GM18861 (cell line): ENCODE results near the gene SBF1.

Source experiments
- ATAC-seq: cut with Tn5 transposase; IDR thresholded peaks from one replicate; pipeline ENCODE4 v1.9.1; 2021; ENCODE audit not compliant: unreplicated experiment

Gene SBF1

GRCh38 chr22:50446708-50447575, 27.9 kb downstream of the SBF1 start:
- ATAC-seq, result no peak

- ATAC-seq, result no peak
Measured at GRCh38 chr22:50445880-50446707, 28.7 kb downstream of the SBF1 start.

- no peak for ATAC-seq
Measured at GRCh38 chr22:50445071-50445879, 29.6 kb downstream of the SBF1 start.

GRCh38 chr22:50444663-50445062, 30.2 kb downstream of the SBF1 start:
- ATAC-seq, result no peak

- no peak for ATAC-seq
Measured at GRCh38 chr22:50443801-50444625, 30.8 kb downstream of the SBF1 start.

- no peak for ATAC-seq
Measured at GRCh38 chr22:50443197-50443596, 31.6 kb downstream of the SBF1 start.

- ATAC-seq, result no peak
Measured at GRCh38 chr22:50441428-50441993, 33.3 kb downstream of the SBF1 start.

GRCh38 chr22:50440544-50441249, 34.1 kb downstream of the SBF1 start:
- no peak for ATAC-seq

GRCh38 chr22:50439871-50440331, 34.9 kb downstream of the SBF1 start:
- ATAC-seq, result no peak

GRCh38 chr22:50439314-50439870, 35.4 kb downstream of the SBF1 start:
- no peak for ATAC-seq

GRCh38 chr22:50438305-50439275, 36.2 kb downstream of the SBF1 start:
- no peak for ATAC-seq

- ATAC-seq, result no peak
Measured at GRCh38 chr22:50437511-50438304, 37.1 kb downstream of the SBF1 start.

GRCh38 chr22:50436841-50437341, 37.9 kb downstream of the SBF1 start:
- ATAC-seq, result no peak

GRCh38 chr22:50436015-50436830, 38.6 kb downstream of the SBF1 start:
- ATAC-seq, result no peak

GRCh38 chr22:50435291-50436014, 39.4 kb downstream of the SBF1 start:
- no peak for ATAC-seq
